GM18907 (cell line): ENCODE results near the gene FOXA3.
"Not testable (repeated sequence)": the region's sequence is repeated elsewhere in the genome, so short reads cannot be mapped to it uniquely, and the experiment has no call there.

ENCODE experiments used
- ATAC-seq: cut with Tn5 transposase; IDR thresholded peaks from one replicate; pipeline ENCODE4 v1.9.1; 2021; ENCODE audit warnings: mild to moderate bottlenecking, moderate library complexity; ENCODE audit not compliant: unreplicated experiment

Gene FOXA3

DNA sequence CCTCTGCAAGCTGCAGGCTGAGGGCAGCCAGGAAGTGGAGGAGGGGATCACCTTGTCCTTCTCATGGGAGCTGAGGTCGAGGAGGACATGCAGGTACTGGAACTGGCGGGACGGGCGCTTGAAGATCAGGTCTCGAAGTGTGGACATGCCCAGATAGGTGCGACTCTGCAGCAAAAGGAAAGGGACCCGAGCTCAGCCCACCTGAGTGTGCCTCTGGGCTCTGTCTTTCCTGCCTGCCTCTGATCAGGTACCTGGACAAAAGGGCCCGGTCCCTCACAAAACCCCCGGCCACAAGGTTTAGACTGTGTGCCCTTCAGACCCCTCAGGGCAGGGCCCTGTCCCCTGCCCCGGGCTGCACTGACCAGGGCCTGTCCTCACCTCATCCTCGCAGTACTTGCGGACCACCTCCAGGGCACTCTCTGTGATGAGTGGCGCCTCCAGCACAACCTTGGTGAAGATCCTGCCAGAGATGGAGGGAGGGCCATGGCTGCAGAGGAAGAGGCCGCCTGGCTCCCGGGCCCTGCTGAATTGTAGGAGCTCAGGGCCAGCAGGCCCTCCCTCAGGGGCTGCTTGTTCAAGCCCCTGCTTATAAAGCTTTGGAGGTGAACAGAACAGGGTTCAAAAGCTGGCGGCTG is 36.5 kb upstream of the FOXA3 start:
- no peak for ATAC-seq

DNA sequence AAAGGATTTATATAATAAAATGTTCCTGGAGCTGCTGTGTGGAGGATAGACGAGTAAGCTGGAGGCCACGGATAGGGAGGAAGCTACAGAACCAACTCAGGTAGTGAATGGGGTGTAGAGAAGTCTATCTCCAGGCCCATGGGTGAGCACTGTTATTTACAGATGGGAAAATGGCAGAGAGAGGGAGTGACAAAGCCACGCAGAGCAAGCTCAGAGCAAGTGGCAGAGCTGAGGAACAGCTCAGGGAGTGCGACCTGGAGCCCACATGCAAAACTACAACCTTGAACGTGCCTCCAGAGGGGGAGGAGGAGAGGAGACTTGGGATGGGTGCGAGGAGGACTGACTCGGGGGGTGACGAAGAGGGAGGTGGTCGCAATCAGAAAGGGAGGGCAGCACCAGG is 35.6 kb upstream of the FOXA3 start:
- no peak for ATAC-seq

DNA sequence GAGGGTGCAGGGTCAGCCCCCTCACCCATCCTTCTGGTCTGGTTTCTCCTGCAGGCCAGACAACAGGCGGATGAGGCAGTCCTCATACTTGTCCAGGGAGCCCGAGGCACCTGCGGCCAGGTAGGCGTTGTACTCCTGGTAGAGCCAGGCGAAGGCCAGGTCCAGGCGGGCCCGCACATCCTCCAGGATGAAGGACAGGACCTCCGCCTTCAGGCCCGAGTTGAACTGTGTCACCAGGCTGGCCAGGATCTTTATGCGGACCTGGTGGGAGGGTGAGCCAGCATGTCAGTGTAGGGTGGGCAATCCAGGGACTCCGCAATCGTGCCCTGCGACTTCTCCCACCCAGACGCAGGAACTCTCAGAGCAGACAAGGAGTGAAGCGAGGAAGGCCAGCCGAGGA is 35.2 kb upstream of the FOXA3 start:
- no peak for ATAC-seq

DNA sequence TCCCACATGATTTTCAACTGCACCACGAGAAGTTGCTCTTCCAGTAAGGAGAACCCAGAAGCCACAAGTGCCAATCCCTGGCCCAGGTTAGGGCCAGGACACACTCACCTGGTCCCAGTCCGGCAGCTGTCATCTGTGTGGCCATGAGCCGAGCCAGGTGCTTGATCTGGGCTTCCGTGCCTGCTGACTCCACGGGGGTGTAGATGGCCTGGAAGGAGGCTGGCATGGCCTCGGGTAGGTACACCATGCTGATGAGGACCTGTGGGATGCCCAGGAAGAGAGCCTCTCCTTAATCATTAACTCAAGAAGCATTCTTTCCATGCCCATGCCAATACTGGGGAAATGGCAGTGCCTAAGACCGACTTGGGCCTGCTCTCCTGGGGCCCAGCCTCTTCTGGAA is 29.2 kb upstream of the FOXA3 start:
- ATAC-seq, result no peak

DNA sequence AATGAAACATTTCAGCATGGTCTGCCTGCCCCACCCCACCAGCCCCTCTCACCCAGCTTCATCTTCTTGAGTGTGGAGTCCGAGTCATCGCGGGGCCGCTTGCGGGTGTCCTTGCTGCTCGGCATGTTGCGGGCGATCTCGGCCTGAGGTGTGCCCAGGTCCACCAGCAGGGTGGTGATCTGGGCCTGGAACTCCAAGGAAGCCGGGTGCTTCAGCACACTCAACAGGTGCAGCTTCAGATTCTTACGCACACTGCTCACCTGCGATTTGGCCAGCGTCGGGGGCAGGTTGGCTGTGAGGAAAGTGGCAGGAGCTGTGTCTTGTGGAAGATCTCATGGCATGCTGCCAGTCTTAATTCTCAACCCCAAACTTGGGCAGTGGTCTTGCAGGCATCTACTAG is 21.9 kb upstream of the FOXA3 start:
- no peak for ATAC-seq

DNA sequence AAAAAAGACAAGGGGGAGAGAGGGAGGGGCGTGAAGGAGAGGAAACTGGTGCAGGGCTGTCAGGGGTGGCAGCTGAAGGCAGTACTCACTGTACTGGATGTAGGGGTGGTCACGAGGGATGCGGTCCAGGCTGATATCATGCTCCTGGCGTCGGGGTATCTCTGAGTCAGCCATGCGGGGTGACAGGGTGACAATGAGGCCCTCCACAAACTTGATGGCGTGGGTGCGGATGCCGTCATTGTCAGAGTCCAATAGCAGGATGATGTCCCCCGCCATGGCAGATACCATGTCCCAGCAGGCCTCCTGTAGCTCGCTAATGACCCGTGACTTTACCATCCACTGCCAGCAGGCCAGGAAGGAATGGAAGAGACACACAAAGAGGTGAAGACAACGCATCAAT is 16.5 kb upstream of the FOXA3 start:
- no peak for ATAC-seq

DNA sequence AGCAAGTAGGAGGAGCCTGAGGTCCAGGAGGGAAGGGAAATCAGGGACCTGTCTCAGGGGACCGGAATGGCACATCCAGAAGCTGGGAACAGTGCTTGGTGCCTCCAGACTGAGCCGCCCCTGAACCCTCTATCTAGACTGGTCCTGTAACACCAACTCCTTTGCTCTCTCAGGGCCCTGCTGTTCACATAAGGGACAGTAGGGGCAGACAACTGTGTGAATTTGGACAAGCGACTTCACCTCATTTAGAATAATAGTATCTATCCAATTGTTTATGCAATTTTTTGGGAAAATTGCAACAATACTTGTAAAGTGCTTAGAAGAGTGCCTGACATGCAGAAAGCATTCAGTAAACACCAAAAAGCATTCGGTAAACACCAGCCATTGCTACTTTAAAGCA is 15.2 kb upstream of the FOXA3 start:
- ATAC-seq, result no peak

DNA sequence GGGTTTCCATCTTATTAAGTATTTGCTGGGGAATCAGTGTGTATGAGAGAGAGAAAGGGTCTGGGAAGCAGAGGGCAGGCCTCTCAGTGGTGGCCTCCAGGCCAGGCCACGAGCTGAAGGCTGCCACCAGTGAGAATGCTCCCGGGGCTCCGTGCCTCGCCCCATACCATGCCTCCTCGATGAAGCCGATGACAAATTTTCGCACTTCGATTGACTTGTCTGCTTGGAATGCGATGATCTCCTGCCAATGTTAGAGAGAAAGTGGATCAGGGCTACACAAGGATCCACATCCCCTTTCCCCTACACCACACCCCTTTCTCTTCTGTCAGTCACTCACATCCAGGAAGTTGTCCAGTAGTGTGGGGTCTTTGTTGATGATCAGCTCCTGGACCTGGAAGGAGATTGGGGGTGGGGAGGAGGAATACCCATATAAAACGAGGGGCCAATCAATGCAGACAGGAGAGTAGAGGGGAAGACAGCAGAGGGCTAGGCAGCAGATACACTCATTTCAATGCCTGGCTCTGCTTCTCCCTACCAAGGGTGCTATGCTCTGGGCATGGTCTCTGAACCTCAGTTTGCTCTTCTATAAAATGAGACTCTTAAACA is 11.9 kb upstream of the FOXA3 start:
- ATAC-seq, result no peak

DNA sequence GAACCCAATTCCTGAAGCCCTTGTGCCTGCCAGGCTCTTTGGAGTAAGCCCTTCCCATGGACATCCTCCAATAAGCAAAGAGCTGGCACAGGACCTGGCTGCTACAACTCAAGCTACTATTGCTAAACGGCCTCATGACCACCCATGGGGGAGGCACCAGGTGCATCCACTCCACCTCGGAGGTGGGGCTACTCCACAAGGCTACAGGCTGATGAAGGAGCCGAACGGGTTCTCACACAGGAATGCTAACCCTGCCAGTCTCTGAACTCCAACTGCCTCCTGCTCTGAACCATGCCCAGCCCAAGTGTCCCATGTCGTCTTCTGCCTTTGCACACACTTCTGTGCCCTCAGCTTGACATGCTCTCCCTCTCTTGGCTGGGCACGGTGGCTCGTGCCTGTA is 11.1 kb upstream of the FOXA3 start:
- no peak for ATAC-seq

DNA sequence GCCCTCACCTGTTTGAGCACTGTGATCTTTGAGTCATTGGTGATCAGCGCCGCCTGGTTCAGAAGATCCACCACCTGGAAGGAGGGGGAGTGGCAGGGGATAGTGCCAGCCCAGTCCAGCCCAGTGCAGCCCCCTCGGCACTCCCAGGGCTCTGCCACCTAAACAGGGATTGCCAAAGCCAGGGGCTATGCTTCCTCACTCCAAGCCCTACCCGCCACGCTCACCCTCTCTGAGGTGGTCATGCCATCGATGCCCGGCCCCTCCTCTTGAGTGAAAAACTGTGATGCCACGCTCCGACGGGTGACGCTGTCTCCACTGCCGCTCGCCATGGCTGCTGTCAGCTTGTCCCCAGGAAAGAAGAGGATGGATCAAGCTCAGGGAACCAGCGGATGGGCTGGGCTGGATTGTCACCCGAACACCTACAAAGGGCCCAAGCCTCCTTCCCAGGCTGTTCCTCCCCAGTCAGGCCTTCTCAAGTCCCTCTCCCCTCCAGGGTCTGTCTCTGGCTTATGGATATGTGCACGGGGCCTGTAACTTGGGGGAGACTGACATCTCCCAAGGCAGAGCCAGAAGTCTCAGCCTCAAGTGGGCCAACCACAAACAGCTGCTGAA is 9.9 kb upstream of the FOXA3 start:
- ATAC-seq, result no peak

DNA sequence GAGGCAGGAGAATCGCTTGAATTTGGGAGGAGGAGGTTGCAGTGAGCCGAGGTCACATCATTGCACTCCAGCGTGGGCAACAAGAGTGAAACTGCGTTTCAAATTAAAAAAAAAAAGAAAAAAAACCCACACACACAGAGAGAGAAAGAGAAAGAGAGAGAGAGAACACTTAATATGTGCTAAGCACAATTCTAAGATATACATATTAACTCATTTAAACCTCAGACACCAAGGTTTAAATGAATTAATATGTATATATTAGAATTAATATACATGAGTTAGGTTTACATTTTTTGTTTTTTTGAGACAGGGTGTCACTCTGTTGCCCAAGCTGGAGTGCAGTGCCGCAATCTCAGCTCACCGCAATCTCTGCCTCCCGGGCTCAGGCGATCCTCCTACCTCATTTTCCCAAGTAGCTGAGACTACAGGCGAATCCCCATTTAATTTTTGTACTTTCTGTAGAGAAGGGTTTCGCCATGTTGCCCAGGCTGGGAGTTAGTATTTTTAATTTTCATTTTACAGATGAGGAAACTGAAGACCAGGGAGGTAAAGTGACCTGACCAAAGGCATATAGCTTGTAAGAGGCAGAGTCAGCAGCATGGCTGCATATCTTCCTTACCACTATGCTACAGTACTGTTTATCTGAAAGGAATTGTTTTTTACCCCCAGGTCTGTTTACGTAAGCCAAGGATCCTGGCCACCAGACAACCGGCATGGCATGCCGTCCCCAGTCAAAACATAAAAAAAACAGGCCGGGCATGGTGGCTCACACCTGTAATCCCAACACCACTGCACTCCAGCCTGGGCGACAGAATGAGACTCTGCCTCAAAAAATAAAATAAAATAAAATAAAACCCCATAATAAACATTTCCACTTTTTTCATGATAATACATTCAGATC is 3.5 kb upstream of the FOXA3 start:
- no peak for ATAC-seq

DNA sequence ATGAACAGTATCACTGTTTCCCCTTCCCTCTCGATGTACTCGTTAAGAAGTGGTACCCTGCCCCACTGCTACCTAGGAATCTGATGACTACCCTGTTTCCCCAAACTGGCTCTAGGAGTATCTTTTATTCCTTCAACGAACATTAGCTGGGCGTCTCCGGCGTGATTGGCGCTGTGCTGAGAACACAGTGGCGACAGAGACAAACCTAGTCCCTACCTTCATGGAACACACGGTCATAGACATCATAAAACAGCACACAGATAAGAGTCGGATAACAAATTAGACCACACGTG is 1.9 kb upstream of the FOXA3 start:
- no peak for ATAC-seq

DNA sequence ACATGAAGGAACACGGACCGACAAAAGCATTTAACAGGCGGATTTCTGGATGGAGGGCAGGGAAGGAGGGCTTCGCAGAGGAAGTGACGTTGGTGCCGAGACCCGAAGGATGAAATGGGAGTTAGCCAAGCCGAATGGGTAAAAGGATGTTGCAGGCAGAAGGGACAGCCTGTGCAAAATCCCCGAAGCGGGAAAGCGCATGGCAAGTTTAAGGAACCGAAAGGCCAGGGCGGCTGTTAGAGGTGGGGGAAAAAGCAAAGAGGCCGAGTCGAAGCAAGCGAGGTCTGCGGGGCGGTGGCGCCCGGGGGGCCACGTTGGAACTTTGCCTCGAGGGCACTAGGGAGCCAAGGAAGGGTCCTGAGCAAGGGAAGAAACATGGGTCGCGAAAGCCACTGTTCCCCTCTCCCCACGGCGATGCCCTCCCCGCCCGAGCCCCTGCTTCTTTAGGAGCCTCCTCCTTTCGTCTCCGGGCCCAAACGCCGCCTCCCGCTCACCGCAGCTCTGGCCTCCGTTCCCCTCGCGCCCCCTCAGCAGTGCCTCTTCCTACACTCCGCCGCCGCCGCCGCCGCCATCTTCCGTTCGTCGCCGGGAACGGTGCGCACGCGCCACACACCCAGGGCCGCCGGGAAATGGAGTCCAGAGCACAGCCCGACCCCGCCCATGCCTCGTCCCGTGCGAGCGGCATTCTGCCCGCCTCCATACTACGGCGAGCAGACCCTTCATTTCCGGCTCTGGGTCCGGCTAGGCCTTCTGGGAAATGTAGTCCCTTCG is 1.4 kb upstream of the FOXA3 start, which contains the start of gene SYMPK:
Gene SYMPK (minus strand): TSS at position 584 of the 771 bp plus-strand sequence. CDS start 8,652 bp downstream, outside the sequence.
- ATAC-seq, result peak; percentile 91

DNA sequence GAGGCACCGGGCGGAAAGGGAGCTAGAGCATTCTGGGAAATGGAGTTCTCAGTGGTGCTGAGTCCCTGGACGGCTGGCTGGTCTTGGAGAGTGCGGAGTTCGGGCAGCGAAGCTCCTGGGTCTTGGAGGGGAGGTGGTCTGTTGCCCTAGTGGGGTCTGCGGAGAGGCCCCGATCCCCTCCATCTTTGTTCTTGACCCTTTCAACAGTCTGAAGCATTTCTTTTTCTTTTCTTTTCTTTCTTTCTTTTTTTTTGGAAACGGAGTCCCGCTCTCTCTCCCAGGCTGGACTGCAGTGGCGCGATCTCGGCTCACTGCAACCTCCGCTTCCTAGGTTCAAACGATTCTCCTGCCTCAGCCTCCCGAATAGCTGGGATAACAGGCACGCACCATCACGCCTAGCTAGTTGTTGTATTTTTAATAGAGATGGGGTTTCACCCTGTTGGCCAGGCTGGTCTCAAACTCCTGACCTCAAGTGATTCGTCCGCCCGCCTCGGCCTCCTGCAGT is 739 bp upstream of the FOXA3 start:
- no peak for ATAC-seq

DNA sequence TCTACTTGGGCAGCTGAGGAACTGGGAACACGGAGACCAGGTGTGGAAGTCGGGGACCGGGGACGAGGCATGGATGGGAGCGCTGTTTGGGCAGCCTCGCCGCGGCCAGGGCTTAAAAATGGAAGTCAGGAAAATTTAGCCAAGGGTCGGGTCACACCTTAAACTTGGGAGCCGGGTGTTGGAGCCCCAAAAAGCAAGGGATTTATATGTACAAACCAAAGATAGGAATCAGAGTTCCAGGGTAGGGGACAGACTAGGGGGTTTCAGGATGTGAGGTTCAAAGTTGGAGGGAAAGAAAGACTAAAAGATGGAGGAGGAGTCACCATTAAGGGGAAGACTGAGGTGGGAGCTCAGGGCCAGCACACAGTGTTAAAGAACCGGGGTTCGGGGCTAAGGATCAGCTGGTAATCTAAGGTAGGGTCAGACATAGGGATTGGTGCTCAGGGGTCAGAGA is 530 bp downstream of the FOXA3 start:
- no peak for ATAC-seq

DNA sequence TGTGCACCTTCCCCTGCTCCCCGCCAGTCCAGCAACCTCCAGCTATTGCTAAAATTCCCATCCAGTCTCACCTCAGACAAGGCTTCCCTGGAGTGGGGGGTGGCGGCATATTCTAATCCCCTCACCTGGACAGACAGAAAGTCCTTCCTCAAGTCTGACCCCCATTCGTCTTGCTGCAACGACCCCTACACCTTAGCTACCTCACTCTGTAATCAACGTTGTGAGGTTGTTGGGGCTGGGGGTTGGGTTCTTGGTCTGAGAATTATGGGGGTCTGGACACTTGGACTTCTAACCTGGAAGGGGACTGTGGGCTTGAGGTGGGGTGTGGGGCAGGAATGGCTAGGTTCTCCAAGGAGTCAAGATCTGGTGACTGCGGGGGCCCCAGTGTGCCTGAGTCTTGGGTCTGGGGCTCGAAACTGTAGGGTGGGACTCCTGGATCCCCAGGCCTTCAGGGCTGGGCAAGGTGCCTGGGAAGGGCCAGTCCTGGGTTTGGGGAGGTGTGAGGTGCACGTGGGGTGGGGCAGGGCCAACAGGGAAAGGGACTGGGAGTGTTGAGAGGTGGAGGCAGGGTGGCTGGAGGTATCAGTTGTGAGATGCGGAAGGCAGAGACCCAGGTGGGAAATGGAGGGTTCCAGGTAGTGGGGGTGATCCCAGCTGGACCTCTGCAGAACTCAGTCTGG is 1.3 kb downstream of the FOXA3 start:
- ATAC-seq, result no peak

DNA sequence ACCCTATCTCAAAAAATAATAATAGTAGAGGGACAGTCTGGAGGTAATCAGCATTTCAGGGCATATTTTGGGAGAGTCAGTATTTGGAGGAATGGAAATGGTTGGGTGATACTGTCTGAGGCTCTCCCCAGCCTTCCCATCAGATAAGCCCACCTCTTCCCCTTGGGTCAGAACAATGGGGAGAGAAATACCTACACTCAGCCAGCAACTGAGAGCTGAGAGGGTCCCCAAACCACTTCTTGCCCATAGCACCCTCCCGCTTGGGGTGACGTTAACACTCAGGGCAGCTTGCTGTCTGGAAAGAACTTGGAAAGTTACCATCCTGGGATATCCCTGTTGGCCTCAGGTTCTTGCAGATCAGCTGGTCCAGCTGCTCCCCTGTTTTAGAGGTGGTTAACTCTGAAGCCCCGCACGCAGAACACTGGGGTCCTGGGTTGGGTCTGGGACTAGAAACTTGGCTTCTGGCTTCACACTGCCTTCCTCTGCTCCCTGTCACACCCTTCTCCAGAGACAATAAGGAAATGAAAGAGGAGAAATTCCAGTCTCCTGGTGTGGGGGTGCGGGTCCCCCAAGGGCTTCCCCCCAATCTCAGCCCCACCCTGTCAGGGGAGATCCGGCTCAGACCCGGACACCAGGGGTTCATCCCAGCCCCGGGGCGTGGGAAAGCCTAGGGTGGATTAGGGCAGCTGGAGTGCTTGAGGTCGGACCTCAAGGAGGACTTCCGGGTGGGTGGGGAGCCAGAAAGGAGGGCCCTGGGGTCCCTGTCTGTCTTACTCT is 2.5 kb downstream of the FOXA3 start:
- ATAC-seq, result no peak

DNA sequence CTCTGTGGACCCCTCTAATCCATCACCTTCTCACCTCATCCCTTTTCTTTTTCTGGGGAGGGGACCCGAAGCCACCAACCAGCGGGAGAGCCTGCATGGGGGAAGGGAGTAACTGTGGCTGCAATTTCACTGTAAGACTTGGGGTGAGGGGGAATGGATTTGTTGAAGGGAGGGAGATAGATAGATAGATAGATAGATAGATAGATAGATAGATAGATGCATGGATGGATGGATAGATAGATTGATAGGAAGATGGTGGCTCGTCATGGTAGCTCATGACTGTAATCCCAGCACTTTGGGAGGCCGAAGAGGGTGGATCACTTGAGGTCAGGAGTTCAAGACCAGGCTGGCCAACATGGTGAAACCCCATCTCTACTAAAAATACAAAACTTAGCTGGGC is 3.1 kb downstream of the FOXA3 start:
- ATAC-seq, result not testable (repeated sequence)

DNA sequence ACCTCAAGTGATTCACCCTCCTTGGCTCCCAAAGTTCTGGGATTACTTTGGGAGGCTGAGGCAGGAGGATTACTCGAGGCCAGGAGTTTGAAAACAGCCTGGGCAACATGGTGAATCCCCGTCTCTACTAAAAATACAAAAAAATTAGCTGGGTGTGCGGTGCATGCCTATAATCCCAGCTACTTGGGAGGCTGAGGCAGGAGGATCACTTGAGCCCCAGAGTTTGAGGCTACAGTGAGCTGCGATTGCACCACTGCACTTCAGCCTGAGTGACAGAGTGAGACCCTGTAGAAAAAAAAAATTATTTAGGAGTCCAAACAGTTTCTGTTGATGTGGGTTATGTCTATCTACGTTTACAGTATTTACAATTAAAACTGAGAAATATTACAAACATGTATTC is 6.7 kb downstream of the FOXA3 start:
- ATAC-seq, result no peak
